Lower lobe of right lung (tissue), 2 donors: Measurements from ENCODE around the gene ADPRH. TPM values are rescaled to one million over a fixed set of nuclear protein-coding genes. Genes with fewer than 3 reads are reported as not detected.

Source experiments
- ATAC-seq, 2 donors: fragments of 200-7000 bp; cut with Tn5 transposase; one replicate each; pipeline ENCODE4 v1.9.1; 2020 to 2022; ENCODE audit warnings: mild to moderate bottlenecking in 2 of 2, moderate library complexity in 2 of 2
- DNase-seq: peaks from one replicate; pipeline ENCODE4 v3.0.0-alpha.2; 2020
- H3K27ac ChIP-seq: fragments of 200-600 bp; one replicate; pipeline ENCODE4 v1.8.0; 2022
- H3K27me3 ChIP-seq: fragments of 200-600 bp; one replicate; pipeline ENCODE4 v1.8.0; 2022; ENCODE audit warnings: low read depth
- H3K36me3 ChIP-seq: fragments of 200-600 bp; one replicate; pipeline ENCODE4 v1.8.0; 2022; ENCODE audit warnings: mild to moderate bottlenecking
- H3K4me1 ChIP-seq: fragments of 200-600 bp; one replicate; pipeline ENCODE4 v1.8.0; 2022
- H3K4me3 ChIP-seq: fragments of 200-600 bp; one replicate; pipeline ENCODE4 v1.8.0; 2022; ENCODE audit warnings: mild to moderate bottlenecking
- H3K9me3 ChIP-seq: fragments of 200-600 bp; one replicate; pipeline ENCODE4 v1.8.0; 2022
- CTCF ChIP-seq: fragments of 200-600 bp; IDR thresholded peaks from one replicate; pipeline ENCODE4 v1.8.0; 2022; ENCODE audit warnings: antibody characterized with exemption, mild to moderate bottlenecking
- intact Hi-C: fragments of 100-400 bp; cut with DNase I; formaldehyde crosslinking; loops from one replicate; pipeline ENCODE4 v1.11.0; 2022
- total RNA-seq: library from RNA; stranded (reverse); fragmentation: NEBNext Ultra II Directional; extraction: Animal tissue kit (Norgen Biotek cat#: 25700); gene quantifications from one replicate; pipeline ENCODE4 v1.2.1, GENCODE V29; 2021
- donor health status: DM: no; HTN: yes; CAD: no; lungs with severe emphysema.

The ADPRH gene
- total RNA-seq, 1 donor from 2014 or later: 32.0 TPM

DNA sequence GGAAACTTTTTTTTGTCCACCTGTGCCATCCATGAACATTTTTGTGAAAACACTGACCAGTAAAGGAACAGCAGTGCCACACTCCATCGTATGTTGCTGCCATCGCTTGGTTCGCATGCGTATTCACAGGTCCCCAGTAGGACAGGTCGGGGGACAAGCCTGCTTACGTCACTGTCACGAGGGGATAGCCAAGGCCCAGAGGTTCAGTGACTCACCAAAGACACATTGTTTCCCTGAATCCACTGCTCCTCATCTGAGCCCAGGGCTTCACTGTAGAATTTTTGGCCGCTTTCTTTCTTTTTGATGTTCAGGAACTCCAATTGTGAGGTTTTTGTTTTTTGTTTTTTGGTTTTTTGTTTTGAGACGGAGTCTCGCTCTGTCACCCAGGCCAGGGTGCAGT lies 5.9 kb downstream of the ADPRH start:
- peaks cover 29% of the 10 kb centered on the region for H3K4me1 ChIP-seq
- no peak for DNase-seq
- H3K9me3 ChIP-seq: no peaks in the 10 kb centered on the region
- peaks cover 22% of the 10 kb centered on the region for H3K36me3 ChIP-seq
- H3K27ac ChIP-seq: peak overlapping the region; percentile 24
- no peak for TF ChIP-seq CTCF
- no peaks in the 10 kb centered on the region for H3K27me3 ChIP-seq
- no peak overlapping the region for H3K4me3 ChIP-seq
- ATAC-seq: no peak
- intact Hi-C loops: no loop called here

DNA sequence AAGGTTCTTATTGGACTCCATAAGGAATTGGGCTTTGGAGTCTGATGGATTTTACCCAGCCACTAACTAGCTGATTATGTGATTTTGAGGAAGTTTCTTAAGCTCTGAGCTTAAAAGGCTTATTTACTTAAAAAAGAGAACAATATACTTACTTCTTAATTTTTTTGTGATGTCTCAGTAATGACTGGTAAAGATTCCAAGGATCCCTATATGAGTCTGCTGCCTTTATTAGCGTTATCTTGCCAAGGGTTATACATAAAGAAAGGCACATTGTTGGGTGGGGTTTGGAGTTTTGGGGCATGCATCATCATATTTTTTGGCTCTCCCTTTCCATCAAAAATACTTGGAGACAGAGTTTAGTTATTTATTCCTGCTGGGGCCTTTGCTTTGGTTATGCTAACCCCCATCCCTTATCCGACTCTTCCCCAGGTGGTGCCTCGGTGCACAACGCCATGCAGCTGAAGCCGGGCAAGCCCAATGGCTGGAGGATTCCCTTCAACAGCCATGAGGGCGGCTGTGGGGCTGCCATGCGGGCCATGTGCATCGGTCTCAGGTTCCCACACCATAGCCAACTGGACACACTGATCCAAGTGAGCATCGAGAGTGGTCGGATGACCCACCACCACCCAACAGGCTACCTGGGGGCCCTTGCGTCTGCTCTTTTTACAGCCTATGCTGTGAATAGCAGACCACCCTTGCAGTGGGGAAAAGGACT lies 6.7 kb downstream of the ADPRH start:
- ATAC-seq (no peak), DNase-seq (no peak)
- peak overlapping the region; percentile 24 for H3K27ac ChIP-seq
- no peak for TF ChIP-seq CTCF
- H3K4me3 ChIP-seq: no peak overlapping the region
- peaks cover 21% of the 10 kb centered on the region for H3K4me1 ChIP-seq
- H3K36me3 ChIP-seq: peaks cover 22% of the 10 kb centered on the region
- H3K9me3 ChIP-seq: no peaks in the 10 kb centered on the region
- intact Hi-C loops: no loop called here
- H3K27me3 ChIP-seq: no peaks in the 10 kb centered on the region

- no peak overlapping the region for H3K27ac ChIP-seq
- intact Hi-C loops: no loop called here
- DNase-seq (no peak), ATAC-seq (peak in 1 of 2 donors; percentile 6)
- TF ChIP-seq CTCF: no peak
- H3K9me3 ChIP-seq: no peaks in the 10 kb centered on the region
- no peaks in the 10 kb centered on the region for H3K27me3 ChIP-seq
- peaks cover 17% of the 10 kb centered on the region for H3K4me1 ChIP-seq
- no peak overlapping the region for H3K4me3 ChIP-seq
- peaks cover 22% of the 10 kb centered on the region for H3K36me3 ChIP-seq
Measured at GRCh38 chr3:119586733-119587172, 7.5 kb downstream of the ADPRH start.

DNA sequence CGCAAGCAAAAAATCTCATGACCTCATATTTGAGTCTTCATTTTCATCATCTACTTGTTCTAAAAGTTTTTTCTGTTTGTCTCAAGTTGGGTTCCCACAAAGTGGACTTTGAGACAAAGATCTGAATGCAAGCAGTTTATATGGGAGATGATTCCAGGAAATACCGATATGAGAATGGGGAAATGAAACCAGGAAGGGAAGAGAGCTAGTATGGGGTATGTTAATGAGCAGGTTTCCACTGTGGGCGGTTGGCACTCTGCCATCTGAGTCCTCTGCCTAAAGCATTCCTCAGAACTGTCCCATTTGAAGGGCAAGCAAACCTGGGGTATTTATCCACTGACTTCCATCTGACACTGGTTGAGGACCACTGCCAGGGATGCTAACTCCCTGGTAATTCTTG lies 8.8 kb downstream of the ADPRH start:
- peak; percentile 88 for DNase-seq

GRCh38 chr3:119589102-119589773 lies 9.9 kb downstream of the ADPRH start:
- Histone ChIP-seq H3K36me3 (peaks cover 21% of the 10 kb centered on the region), H3K27ac (no peak overlapping the region), H3K9me3 (no peaks in the 10 kb centered on the region), H3K4me3 (no peak overlapping the region), H3K27me3 (no peaks in the 10 kb centered on the region), H3K4me1 (peaks cover 17% of the 10 kb centered on the region)
- ATAC-seq (peak; percentile 62 to 65), DNase-seq (no peak)
- no peak for TF ChIP-seq CTCF
- intact Hi-C loops: no loop called here

More for the DNA sequence above, 8.8 kb downstream of the ADPRH start:
- peaks cover 17% of the 10 kb centered on the region for H3K4me1 ChIP-seq
- H3K4me3 ChIP-seq: no peak overlapping the region
- ATAC-seq: peak; percentile 70 to 78
- H3K27me3 ChIP-seq: no peaks in the 10 kb centered on the region
- TF ChIP-seq CTCF: no peak
- H3K9me3 ChIP-seq: no peaks in the 10 kb centered on the region
- intact Hi-C loops: no loop called here
- H3K36me3 ChIP-seq: peaks cover 22% of the 10 kb centered on the region
- peak overlapping the region; percentile 27 for H3K27ac ChIP-seq
